BLaER1 (cell line): ENCODE measurements around the gene ZFYVE19.

Experiments
- H3K27ac ChIP-seq: shearing (Covaris generic); formaldehyde crosslinking; 2 replicates; pipeline ENCODE4 v1.8.1; 2022
- H3K27me3 ChIP-seq: shearing (Covaris generic); formaldehyde crosslinking; 2 replicates; pipeline ENCODE4 v1.8.1; 2022
- H3K36me3 ChIP-seq: shearing (Covaris generic); formaldehyde crosslinking; 2 replicates; pipeline ENCODE4 v1.8.1; 2022
- H3K4me1 ChIP-seq: shearing (Covaris generic); formaldehyde crosslinking; 2 replicates; pipeline ENCODE4 v1.8.1; 2022
- H3K4me2 ChIP-seq: shearing (Covaris generic); formaldehyde crosslinking; 2 replicates; pipeline ENCODE4 v1.8.1; 2022
- H3K4me3 ChIP-seq: shearing (Covaris generic); formaldehyde crosslinking; 2 replicates; pipeline ENCODE4 v1.8.1; 2022
- H3K9ac ChIP-seq: shearing (Covaris generic); formaldehyde crosslinking; 2 replicates; pipeline ENCODE4 v1.8.1; 2022
- H3K9me3 ChIP-seq: shearing (Covaris generic); formaldehyde crosslinking; 2 replicates; pipeline ENCODE4 v1.8.1; 2022
- H4K20me1 ChIP-seq: shearing (Covaris generic); formaldehyde crosslinking; 2 replicates; pipeline ENCODE4 v1.8.1; 2022
- Cebpa-rat ChIP-seq: shearing (Covaris generic); IDR thresholded peaks from 2 replicates; pipeline ENCODE4 v1.8.1; 2022

ZFYVE19 gene

DNA sequence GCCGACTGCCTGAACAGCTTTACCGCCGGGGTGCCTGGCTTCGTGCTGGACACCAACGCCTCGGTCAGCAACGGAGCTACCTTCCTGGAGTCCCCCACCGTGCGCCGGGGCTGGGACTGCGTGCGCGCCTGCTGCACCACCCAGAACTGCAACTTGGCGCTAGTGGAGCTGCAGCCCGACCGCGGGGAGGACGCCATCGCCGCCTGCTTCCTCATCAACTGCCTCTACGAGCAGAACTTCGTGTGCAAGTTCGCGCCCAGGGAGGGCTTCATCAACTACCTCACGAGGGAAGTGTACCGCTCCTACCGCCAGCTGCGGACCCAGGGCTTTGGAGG, 37.8 kb downstream of the ZFYVE19 start:
- Histone ChIP-seq H3K27me3 (0 out of 2 replicates have a peak, but pooled peaks cover 2% of the 10 kb centered on the region), H3K4me2 (peak overlapping the region; percentile 92), H3K4me3 (peak overlapping the region; percentile 93), H3K27ac (peak overlapping the region; percentile 77), H3K4me1 (peaks cover 43% of the 10 kb centered on the region), H4K20me1 (peaks cover 30% of the 10 kb centered on the region), H3K9ac (peak overlapping the region; percentile 78), H3K9me3 (no peaks in the 10 kb centered on the region), H3K36me3 (peaks cover 7% of the 10 kb centered on the region)
- no peak for TF ChIP-seq Cebpa-rat

DNA sequence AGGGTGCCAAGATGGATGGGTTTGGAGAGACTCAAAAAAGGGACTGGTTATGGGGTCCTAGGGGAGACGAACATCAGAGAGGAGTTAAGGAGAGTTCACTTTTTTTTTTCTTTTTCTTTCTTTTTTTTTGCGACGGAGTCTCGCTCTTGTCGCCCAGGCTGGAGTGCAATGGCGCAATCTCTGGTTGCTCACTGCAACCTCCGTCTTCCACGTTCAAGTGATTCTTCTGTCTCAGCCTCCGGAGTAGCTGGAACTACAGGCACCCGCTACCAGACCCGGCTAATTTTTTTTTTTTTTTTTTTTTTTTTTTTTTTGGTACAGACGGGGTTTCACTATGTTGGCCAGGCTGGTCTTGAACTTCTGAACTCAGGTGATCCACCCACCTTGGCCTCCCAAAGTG, 38.1 kb downstream of the ZFYVE19 start:
- TF ChIP-seq Cebpa-rat = no peak
- Histone ChIP-seq H4K20me1 (peaks cover 30% of the 10 kb centered on the region), H3K9me3 (no peaks in the 10 kb centered on the region), H3K4me3 (peak overlapping the region; percentile 93), H3K36me3 (peaks cover 11% of the 10 kb centered on the region), H3K4me2 (peak overlapping the region; percentile 92), H3K27ac (peak overlapping the region; percentile 77), H3K9ac (peak overlapping the region; percentile 78), H3K4me1 (peaks cover 43% of the 10 kb centered on the region), H3K27me3 (0 out of 2 replicates have a peak, but pooled peaks cover 2% of the 10 kb centered on the region)

DNA sequence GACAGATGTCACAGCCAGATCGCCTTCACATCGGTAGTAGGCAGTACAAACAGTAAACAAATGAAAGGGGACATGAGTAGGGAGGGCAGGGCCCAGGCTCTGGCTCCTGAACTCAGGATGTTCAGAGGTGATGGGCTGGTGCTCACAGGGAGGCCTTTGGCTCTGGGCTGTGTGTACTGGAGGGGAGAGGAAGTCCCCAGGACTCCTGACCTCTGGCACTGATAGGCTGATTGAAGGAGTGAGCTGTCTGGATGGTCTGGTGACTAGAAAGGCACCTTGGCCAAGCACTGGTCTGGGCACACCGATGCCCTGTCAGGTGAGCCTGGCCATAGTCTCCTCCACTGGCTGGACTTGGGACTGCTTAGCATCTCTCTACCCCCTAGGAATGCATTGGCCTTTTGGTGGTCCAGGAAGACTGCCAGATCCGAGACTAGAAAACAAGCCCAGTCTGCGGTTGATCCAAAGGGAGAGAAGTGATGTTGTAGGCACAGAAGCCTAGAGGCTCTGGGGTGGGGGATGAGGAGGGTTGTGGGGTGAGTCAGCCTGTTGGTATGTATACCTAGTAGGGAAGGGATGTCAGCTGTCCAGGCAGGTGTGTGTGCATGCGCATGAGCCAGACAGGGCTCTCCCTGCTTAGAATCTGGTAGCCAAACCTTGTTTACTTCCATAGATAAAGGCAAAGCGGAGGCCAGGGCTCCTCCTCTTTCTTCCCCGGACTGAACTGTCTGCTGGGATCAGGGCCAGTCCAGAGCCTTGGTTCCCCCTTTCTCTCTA, 38.8 kb downstream of the ZFYVE19 start:
- Histone ChIP-seq H3K27me3 (0 out of 2 replicates have a peak, but pooled peaks cover 2% of the 10 kb centered on the region), H3K9me3 (no peaks in the 10 kb centered on the region), H3K4me3 (peak overlapping the region; percentile 93), H3K36me3 (peaks cover 18% of the 10 kb centered on the region), H4K20me1 (peaks cover 35% of the 10 kb centered on the region), H3K4me2 (peak overlapping the region; percentile 92), H3K4me1 (peaks cover 43% of the 10 kb centered on the region), H3K9ac (peak overlapping the region; percentile 78), H3K27ac (peak overlapping the region; percentile 77)
- no peak for TF ChIP-seq Cebpa-rat

DNA sequence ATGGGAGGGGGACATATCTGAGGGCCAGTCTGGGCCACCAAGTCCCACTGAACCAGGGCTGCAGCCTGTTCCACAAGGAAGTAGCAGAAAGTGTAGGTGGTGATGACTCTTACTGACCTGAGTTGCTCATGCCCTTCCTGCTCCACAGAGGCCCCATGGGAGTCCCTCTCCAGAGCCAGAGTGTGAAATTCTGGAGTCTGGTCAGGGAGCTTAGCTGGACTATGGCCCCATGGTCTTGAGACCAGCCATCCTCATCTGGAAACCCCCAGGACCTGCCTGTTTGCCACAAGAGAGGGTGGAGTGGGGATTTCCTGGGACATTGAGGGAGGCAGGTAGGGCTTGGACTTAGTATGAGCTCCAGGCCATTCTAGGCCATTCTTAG, 39.9 kb downstream of the ZFYVE19 start:
- H3K27ac ChIP-seq = peak overlapping the region; percentile 70
- H3K4me1 ChIP-seq = peaks cover 43% of the 10 kb centered on the region
- H4K20me1 ChIP-seq = peaks cover 43% of the 10 kb centered on the region
- H3K4me2 ChIP-seq = peak overlapping the region; percentile 92
- H3K9ac ChIP-seq = peak overlapping the region; percentile 78
- 0 out of 2 replicates have a peak, but pooled peaks cover 2% of the 10 kb centered on the region for H3K27me3 ChIP-seq
- no peaks in the 10 kb centered on the region for H3K9me3 ChIP-seq
- H3K4me3 ChIP-seq = peak overlapping the region; percentile 93
- no peak for TF ChIP-seq Cebpa-rat
- peaks cover 29% of the 10 kb centered on the region for H3K36me3 ChIP-seq

DNA sequence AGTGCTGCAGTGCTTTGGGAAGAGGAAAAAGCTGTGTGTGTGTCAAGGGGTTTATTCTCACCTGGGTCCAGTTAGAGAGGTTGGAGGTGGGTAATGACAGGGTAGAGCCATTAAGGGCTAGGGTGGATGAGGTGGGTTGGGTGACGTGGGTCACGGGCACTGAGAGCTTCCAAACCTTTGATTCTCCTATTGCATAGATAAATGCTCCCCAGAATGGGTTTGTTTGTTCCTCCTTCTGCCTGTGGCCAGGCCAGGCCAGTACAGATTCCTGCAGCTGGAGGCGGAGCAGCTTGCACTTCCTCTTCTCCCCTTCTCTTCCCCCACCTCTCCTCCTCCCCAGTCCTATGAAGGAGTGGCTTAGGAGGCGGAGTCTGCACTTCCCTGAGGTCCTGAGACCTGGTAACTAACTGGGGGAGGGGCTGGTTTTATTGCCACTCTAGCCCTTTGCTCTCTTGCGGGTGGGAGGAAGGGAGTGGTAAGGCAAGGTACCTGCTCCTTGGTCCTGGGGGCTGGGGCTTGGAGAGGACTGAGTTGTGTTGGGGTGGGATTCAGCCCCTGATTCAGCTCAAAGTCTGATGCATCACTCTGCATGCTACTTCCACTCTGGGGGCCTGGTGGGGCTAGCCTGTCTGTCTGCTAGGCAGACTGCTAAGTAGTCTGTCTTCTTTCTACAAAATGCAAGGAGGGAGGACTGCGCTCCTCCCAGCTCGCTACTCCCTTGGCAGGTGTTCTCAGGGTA, 40.5 kb downstream of the ZFYVE19 start:
- Histone ChIP-seq H4K20me1 (peaks cover 48% of the 10 kb centered on the region), H3K9ac (peak overlapping the region; percentile 78), H3K4me3 (peak overlapping the region; percentile 93), H3K27me3 (0 out of 2 replicates have a peak, but pooled peaks cover 2% of the 10 kb centered on the region), H3K36me3 (peaks cover 35% of the 10 kb centered on the region), H3K4me1 (peaks cover 43% of the 10 kb centered on the region), H3K27ac (peak overlapping the region; percentile 70), H3K4me2 (peak overlapping the region; percentile 92), H3K9me3 (no peaks in the 10 kb centered on the region)
- no peak for TF ChIP-seq Cebpa-rat

DNA sequence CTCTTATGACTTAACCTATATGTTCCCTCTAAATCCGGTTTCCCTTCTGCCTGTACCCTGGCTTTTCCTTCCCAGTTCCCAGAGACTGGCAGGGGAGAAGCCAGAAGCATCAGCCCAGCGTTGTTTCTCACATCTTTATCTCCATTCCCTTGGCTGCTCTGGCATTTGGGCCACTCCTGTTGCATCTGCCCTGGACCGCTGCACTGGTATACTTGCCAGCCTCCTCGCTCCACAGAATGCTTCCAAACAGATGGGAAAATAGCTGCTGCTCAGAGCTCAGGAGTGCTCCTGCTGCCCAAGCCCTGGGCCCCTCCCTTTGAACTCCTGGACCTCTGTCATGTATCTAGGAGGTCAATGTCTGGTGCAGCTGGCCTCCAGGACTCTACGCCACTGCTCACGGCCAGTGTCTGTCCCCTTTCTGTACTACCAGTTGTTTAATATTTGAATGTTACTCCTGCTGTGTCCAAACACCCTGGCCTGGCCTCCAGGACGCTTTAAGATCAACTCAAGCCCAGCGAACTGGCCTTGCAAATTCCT, 43.8 kb downstream of the ZFYVE19 start:
- Histone ChIP-seq H3K4me3 (no peak overlapping the region), H3K9me3 (no peaks in the 10 kb centered on the region), H3K4me1 (peaks cover 27% of the 10 kb centered on the region), H3K9ac (no peak overlapping the region), H3K27me3 (no peaks in the 10 kb centered on the region), H4K20me1 (peaks cover 54% of the 10 kb centered on the region), H3K36me3 (peaks cover 67% of the 10 kb centered on the region), H3K4me2 (no peak overlapping the region), H3K27ac (no peak overlapping the region)
- no peak for TF ChIP-seq Cebpa-rat

DNA sequence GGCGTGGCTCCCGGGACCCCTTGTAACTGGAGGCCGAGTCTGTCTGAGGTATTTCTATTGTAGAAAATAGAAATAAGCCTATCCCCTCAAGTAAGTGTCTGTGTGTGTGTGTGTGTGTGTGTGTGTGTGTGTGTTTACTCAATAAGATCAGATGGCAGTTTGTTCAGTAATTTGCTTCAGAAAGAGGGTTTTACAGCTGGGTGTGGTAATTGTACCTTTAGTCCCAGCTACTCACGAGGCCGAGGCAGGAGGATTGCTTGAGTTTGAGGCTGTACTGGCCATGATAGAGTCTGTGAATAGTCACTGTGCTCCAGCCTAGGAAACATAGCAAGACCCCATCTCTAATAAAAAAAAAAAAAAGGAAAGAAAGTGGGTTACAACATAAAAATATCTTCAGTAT, 45.6 kb downstream of the ZFYVE19 start:
- Histone ChIP-seq H3K9ac (no peak overlapping the region), H3K4me1 (peaks cover 8% of the 10 kb centered on the region), H3K4me3 (no peak overlapping the region), H3K9me3 (no peaks in the 10 kb centered on the region), H3K27me3 (no peaks in the 10 kb centered on the region), H3K36me3 (peaks cover 86% of the 10 kb centered on the region), H3K27ac (no peak overlapping the region), H3K4me2 (no peak overlapping the region), H4K20me1 (peaks cover 38% of the 10 kb centered on the region)
- TF ChIP-seq Cebpa-rat = no peak

DNA sequence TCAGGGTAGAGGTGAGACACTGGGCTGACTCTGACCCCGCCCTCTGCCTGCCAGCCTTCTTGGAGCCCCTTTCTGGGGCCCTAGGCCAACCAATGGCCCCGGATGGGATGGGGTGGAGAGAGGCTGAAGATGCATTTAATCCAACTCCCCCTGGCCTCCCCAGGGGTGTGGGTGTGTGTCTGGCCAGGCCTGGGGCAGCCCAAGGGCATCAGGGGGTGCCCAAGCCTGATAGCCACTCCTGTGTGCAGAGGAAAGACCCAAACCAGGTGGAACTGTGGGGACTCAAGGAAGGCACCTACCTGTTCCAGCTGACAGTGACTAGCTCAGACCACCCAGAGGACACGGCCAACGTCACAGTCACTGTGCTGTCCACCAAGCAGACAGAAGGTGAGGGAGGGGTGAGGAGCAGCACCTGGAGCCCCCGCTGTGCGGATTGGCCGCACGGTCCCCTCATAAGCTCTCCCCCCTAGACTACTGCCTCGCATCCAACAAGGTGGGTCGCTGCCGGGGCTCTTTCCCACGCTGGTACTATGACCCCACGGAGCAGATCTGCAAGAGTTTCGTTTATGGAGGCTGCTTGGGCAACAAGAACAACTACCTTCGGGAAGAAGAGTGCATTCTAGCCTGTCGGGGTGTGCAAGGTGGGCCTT, 46.5 kb downstream of the ZFYVE19 start:
- peaks cover 30% of the 10 kb centered on the region; the same call in 1 of the 2 replicates for H4K20me1 ChIP-seq
- H3K27ac ChIP-seq = no peak overlapping the region
- peaks cover 90% of the 10 kb centered on the region for H3K36me3 ChIP-seq
- no peak overlapping the region for H3K4me2 ChIP-seq
- no peaks in the 10 kb centered on the region for H3K9me3 ChIP-seq
- 0 out of 2 replicates have a peak overlapping the region, but pooled peaks have one; percentile 10 for H3K9ac ChIP-seq
- no peak for TF ChIP-seq Cebpa-rat
- H3K4me3 ChIP-seq = no peak overlapping the region
- no peaks in the 10 kb centered on the region for H3K27me3 ChIP-seq
- H3K4me1 ChIP-seq = no peaks in the 10 kb centered on the region

DNA sequence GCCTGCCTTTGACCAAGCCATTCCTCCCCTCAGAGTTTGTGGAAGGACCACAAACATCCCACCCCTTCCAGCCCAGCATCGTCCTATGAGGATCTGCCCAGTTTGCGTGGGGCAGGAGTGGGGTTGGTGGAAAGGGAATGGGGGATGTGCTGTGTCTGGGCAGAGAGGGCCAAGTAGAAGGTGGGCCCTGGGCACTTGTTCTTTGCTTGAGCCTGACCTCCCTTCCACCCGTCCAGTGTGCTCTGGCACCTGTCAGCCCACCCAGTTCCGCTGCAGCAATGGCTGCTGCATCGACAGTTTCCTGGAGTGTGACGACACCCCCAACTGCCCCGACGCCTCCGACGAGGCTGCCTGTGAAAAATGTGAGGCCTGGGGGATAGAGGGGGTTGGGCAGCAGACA, 47.3 kb downstream of the ZFYVE19 start:
- Histone ChIP-seq H3K27ac (no peak overlapping the region), H3K27me3 (no peaks in the 10 kb centered on the region), H4K20me1 (peaks cover 29% of the 10 kb centered on the region; the same call in 1 of the 2 replicates), H3K4me2 (no peak overlapping the region), H3K9ac (no peak overlapping the region), H3K9me3 (no peaks in the 10 kb centered on the region), H3K4me3 (no peak overlapping the region), H3K4me1 (no peaks in the 10 kb centered on the region), H3K36me3 (peaks cover 93% of the 10 kb centered on the region)
- TF ChIP-seq Cebpa-rat = no peak
